ENCODE results near the gene CARM1. TPM values are rescaled to one million over a fixed set of nuclear protein-coding genes. Genes with fewer than 3 reads are reported as not detected.

CARM1 gene
- total RNA-seq, 1 donor from 2014 or later: 32.2 TPM

Other genes starting within 250 kb of the CARM1 start
- 27.3 and 31.0 TPM in 2 replicates for gene SLC44A2, start 246.0 kb upstream of the CARM1 start, total RNA-seq
- 148 and 178 TPM in 2 replicates for gene ILF3, start 217.2 kb upstream of the CARM1 start, total RNA-seq
- gene QTRT1, start 170.1 kb upstream of the CARM1 start, total RNA-seq: 34.6 and 42.4 TPM in 2 replicates
- gene DNM2, start 153.5 kb upstream of the CARM1 start, total RNA-seq: 116 and 131 TPM in 2 replicates
- gene TMED1, start 35.3 kb upstream of the CARM1 start, total RNA-seq: 32.6 and 39.4 TPM in 2 replicates
- gene C19orf38, start 23.1 kb upstream of the CARM1 start, total RNA-seq: not detected in 2 replicates
- 98.3 and 109 TPM in 2 replicates for gene YIPF2, start 57.1 kb downstream of the CARM1 start, total RNA-seq
- 28.7 and 38.0 TPM in 2 replicates for gene TIMM29, start 57.3 kb downstream of the CARM1 start, total RNA-seq
- 92.4 and 92.8 TPM in 2 replicates for gene SMARCA4, start 89.5 kb downstream of the CARM1 start, total RNA-seq
- 98.5 and 115 TPM in 2 replicates for gene LDLR, start 217.9 kb downstream of the CARM1 start, total RNA-seq

Measured in pulmonary artery endothelial cell (primary cell).